Activated naive CD8-positive, alpha-beta T cell (primary cell): ENCODE measurements around the gene TFRC.
A peak's percentile ranks its signal among the peaks of the same experiment; 100 is the strongest.
"Not testable (repeated sequence)": the region's sequence is repeated elsewhere in the genome, so short reads cannot be mapped to it uniquely, and the experiment has no call there.

Experiments used
- H3K27ac Mint-ChIP-seq: one replicate; pipeline ENCODE4 v1.8.0; 2021; ENCODE audit warnings: mixed read lengths
- H3K27me3 Mint-ChIP-seq: one replicate; pipeline ENCODE4 v1.8.0; 2021; ENCODE audit warnings: mixed read lengths
- H3K36me3 Mint-ChIP-seq: one replicate; pipeline ENCODE4 v1.8.0; 2021; ENCODE audit warnings: mixed read lengths
- H3K4me1 Mint-ChIP-seq: one replicate; pipeline ENCODE4 v1.8.0; 2021; ENCODE audit warnings: low read depth, mixed read lengths
- H3K4me3 Mint-ChIP-seq: one replicate; pipeline ENCODE4 v1.8.0; 2021; ENCODE audit warnings: mild to moderate bottlenecking, mixed read lengths
- H3K9me3 Mint-ChIP-seq: one replicate; pipeline ENCODE4 v1.8.0; 2021; ENCODE audit warnings: low read depth, mixed read lengths

TFRC gene

DNA sequence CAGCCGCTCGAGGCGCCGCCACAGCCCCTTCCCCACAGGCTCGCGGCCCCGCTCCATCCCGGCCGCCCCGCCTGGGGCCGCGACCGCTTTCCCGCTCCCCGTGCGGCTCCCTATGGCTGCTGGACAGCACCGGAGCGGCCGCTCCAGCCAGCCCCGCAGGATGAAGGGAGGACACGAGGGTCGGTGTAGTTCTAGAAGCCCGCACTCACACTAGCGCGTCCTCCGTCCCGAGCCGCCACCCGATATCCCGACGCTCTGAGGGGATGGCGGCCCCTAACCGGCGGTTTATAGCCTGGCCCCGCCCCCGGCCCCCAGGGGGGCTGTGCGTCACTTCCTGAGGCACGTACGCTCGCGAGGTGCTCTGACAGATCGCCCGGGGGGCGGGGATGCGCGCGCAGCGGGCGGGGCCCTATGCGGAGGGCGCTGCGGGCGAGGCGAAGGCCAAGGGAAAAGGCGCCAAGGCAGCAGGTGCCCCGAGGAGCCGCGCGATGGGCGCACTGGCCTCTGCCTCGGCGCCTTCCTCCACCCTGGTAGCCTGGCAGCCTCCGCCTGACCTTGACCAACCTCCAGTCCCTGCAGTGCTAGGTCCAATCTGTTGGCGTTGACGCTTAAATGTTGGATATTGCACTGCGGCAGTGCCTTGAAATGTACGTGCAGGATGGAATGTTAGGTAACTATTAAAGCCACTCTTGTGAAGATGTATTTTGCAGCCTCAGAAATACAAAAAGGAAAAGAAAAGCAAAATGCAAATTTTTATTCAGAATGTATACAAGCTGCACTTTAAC, at the start of gene TFRC:
Gene TFRC, minus strand, starts transcription at position 257 of the 785 bp plus-strand sequence. CDS start 4,991 bp downstream, outside the sequence.
- H3K27ac Mint-ChIP-seq: peak within 1 kb of the TSS; percentile 98
- H3K9me3 Mint-ChIP-seq: no peaks in the 10 kb centered on the region
- peak within 1 kb of the TSS; percentile 100 for H3K4me3 Mint-ChIP-seq
- peaks cover 34% of the 10 kb centered on the region for H3K4me1 Mint-ChIP-seq
- H3K27me3 Mint-ChIP-seq: no peaks in the 10 kb centered on the region
- H3K36me3 Mint-ChIP-seq: peaks cover 10% of the 10 kb centered on the region

DNA sequence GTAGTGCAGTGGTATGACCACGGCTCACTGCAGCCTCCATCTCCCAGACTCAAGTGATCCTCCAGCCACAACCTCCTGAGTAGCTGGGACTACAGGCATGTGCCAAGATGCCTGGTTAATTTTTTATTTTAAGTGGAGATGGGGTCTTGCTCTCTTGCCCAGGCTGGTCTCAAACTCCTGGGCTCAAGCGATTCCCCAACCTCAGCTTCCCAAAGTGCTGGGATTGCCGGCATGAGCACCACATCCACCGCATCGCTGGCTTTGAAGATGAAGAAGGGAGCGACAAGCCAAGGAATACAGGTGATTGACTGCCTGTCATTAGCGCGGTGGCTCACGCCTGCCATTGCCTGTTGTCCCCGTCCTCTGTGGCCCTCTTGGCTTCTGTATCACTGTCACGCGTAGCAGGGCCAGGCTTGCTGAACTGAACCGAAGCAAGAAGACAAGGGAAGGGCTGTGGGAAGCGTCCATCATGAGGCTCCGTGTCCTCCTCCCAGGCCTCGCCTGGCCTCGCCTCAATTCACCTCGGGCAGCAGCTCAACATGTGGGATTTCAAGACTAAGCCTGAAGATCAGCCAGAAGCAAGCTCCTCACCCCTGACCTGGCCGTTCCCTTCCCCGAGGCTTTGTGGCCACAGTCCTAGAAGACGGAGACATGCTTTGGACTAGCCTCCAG, 46.4 kb upstream of the TFRC start:
- Mint-ChIP-seq H3K36me3 (no peaks in the 10 kb centered on the region), H3K27me3 (no peaks in the 10 kb centered on the region), H3K4me3 (no peak overlapping the region), H3K9me3 (no peaks in the 10 kb centered on the region), H3K27ac (no peak overlapping the region), H3K4me1 (peaks cover 14% of the 10 kb centered on the region)

DNA sequence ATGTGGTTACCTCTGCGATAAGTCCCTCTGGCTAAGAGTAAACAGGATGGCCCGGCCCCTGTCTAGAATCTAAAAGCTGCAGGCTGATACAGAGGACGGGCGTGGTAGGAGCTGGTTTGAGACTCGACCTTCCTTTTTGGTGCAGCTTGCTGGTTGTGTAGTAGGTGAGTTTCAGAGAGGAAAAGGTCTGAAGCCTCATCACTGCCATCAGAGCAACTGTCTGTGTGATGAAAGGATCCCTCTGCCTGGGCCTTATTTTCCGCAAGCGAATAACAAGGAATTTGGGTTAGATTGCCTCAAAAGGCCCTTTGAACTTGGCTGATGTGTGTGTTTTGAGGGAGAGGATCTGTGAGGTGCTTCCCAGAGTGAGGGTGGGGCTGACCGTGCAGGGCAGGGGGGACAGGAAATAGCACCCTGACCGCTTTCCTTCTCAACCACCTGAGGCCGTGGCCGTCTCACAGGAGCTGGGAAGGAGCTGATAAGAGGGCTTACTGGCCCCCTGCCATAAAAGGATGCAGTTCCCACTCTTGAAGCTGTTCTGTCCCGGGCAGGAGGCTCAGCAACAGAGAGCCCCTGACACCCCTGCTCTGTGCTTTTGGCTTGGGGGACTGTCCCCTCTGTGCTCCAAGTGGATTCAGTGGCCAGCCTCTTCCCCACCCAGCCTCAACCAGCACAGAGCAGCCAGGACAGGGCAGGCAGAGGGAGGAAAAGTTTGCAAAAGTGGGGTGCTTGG, 45.6 kb upstream of the TFRC start:
- Mint-ChIP-seq H3K4me3 (no peak overlapping the region), H3K9me3 (no peaks in the 10 kb centered on the region), H3K4me1 (peaks cover 21% of the 10 kb centered on the region), H3K36me3 (no peaks in the 10 kb centered on the region), H3K27ac (no peak overlapping the region), H3K27me3 (no peaks in the 10 kb centered on the region)

DNA sequence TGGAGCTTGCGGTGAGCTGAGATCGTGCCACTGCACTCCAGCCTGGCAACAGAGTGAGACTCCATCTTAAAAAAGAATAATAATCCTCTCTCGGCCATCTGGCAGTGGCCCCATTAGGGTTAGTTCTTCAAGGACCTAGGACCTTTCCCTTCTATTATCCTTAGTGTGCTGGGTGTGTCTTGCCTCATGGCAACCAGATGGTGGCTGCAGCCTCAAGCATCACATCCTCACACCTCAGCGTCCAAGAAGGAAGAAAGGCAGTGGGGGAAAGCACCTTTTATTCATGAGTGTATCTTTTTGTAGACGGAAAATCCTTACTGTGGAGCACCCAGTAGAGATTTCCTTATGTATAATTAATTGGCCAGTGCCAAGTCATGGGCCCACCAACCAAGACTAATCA, 42.7 kb upstream of the TFRC start:
- Mint-ChIP-seq H3K4me3 (no peak overlapping the region), H3K9me3 (no peaks in the 10 kb centered on the region), H3K4me1 (peaks cover 44% of the 10 kb centered on the region), H3K36me3 (no peaks in the 10 kb centered on the region), H3K27me3 (no peaks in the 10 kb centered on the region), H3K27ac (no peak overlapping the region)

DNA sequence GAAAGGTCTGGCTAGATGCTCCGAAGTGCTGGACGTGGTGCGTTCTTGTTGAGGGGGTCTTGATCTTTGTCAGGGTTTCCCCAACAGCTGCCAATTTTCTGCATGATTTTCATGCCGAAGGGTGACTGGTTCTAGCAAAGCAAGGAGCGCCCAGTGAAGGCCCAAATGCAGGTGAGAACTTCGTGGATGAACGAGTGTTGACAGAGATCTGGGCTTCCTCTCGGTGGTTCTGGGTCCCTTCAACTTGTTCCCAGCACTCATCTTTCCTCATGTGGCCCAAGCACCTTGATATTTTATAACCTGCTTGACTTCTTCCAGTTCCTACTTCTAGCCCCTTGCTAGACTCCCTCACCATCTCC, 40.8 kb upstream of the TFRC start:
- H3K27ac Mint-ChIP-seq: no peak overlapping the region
- H3K4me1 Mint-ChIP-seq: peaks cover 42% of the 10 kb centered on the region
- no peaks in the 10 kb centered on the region for H3K36me3 Mint-ChIP-seq
- H3K9me3 Mint-ChIP-seq: no peaks in the 10 kb centered on the region
- no peaks in the 10 kb centered on the region for H3K27me3 Mint-ChIP-seq
- H3K4me3 Mint-ChIP-seq: no peak overlapping the region

DNA sequence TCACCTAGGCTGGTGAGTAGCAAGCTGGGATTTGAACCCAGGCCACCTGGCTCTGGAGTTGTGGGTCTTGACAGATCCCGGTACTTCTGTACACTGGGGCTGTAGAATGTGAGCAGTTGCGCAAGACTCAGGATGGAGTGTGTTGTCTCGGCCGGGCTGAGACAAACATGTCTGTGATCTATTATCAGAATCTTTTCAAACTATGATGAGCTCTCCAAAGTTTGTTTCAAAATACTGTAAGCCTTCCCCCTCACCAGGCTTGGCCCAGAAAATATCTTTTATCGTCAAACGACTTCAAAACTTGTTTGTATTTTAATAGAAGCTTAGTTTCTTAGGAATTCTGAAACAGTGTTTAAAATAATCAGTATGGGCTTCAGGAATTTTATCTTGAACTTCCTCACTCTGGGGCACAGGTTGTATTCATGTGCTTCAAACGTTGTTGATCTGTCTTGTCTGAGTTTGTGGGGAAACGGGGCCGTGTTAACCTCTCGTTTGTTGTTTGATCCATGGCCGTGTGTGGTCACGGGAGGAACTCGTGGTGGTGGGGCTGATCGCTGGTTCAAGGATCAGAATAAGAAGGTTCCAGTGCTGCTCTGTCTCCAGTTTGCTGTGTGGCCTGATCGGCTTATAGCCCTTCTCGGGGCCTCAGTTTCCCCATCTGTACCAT, 40.3 kb upstream of the TFRC start:
- Mint-ChIP-seq H3K9me3 (no peaks in the 10 kb centered on the region), H3K27ac (no peak overlapping the region), H3K4me3 (no peak overlapping the region), H3K27me3 (no peaks in the 10 kb centered on the region), H3K4me1 (peaks cover 37% of the 10 kb centered on the region), H3K36me3 (no peaks in the 10 kb centered on the region)

DNA sequence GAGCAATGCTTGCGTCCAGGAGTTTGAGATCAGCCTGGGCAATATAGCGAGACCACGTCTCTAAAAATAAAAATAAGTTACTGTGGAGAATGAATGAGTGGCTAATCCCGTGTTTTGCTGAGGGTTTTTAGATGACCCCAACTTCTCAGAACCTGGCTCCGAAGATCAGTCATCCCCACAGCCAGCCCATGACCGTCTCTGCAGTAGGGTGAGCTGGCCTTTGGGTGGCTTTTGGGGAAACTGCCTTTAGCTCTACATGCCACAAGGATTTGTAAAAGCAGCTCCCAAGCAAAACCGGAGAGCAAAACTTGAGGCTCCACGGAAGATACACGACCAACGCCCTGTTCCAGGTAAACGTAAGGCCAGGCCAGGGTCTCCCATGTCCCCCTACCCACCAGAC, 39.2 kb upstream of the TFRC start:
- Mint-ChIP-seq H3K4me1 (peaks cover 33% of the 10 kb centered on the region), H3K9me3 (no peaks in the 10 kb centered on the region), H3K4me3 (no peak overlapping the region), H3K27ac (no peak overlapping the region), H3K27me3 (no peaks in the 10 kb centered on the region), H3K36me3 (no peaks in the 10 kb centered on the region)

DNA sequence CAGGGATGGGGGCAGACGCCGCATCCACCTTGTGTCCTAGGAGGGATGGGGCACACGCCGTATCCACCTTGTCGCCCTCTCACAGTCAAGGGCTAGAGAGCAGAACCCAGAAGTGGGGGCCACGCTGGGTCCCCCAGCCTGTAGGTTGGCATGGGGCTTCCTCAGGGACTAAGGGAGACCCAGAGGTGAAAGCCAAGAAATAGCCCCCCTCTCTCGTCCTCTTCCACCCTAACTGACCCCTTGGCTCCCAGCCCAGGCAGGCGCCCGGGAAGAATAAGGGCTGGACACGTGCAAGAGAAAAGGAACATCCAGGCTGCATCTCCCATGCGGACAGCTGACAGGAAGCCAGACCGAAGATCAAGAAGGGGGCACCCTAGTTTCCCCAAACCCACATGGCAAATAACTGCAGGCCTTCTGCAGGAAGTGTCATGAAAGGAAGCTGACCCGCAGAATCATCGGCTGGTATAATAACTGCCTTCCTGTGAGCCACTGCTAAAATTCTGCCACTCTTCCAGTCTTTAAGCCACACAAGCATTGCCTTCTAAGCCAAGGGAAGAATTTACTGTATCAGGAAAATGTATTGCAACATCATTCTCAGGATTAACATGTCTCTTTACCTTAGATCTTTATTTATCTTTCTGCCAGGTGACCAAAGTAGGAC, 38.5 kb upstream of the TFRC start:
- Mint-ChIP-seq H3K27me3 (no peaks in the 10 kb centered on the region), H3K27ac (no peak overlapping the region), H3K36me3 (no peaks in the 10 kb centered on the region), H3K4me3 (peak overlapping the region; percentile 43), H3K4me1 (peaks cover 33% of the 10 kb centered on the region), H3K9me3 (no peaks in the 10 kb centered on the region)

DNA sequence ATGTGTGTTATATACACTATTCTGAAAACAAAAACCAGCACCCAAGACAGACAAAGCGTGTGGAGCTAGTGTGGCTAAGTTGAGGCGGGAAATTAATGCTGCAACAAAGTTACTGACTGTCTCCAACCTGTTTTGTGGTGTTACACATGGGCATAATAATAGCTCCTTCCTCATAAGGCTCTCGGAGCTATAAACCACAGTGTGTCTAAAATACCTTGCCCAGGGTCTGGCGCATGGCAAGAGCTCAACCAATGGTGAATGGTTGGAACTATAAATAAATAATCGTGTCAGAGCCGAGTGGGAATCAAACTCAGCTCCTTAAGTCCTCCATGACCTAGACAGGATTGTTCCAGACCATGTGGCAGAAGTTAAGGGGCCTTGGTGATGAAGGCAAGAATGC, 35.9 kb upstream of the TFRC start:
- Mint-ChIP-seq H3K27me3 (no peaks in the 10 kb centered on the region), H3K4me1 (peaks cover 28% of the 10 kb centered on the region), H3K4me3 (no peak overlapping the region), H3K27ac (no peak overlapping the region), H3K9me3 (no peaks in the 10 kb centered on the region), H3K36me3 (no peaks in the 10 kb centered on the region)

DNA sequence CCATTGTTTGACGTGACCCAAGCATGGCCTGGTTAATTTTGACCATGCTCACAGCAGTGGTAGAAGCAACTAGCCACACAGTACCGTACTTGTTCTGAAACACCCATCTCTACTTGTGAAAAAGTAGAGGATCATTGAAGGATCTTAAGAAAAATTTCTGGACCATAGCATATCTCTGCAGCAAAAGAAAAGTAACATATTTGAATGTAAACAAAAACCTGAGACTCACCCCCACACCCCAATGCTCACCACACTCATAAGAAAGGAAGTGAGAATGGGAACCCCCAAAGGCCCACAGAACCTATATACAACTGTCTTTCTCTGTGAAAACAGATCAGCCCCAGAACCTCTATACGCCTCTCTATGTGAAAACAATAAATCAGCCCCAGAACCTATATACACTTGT, 33.8 kb upstream of the TFRC start:
- peaks cover 20% of the 10 kb centered on the region for H3K4me1 Mint-ChIP-seq
- no peaks in the 10 kb centered on the region for H3K36me3 Mint-ChIP-seq
- H3K27ac Mint-ChIP-seq: no peak overlapping the region
- no peaks in the 10 kb centered on the region for H3K27me3 Mint-ChIP-seq
- H3K4me3 Mint-ChIP-seq: no peak overlapping the region
- no peaks in the 10 kb centered on the region for H3K9me3 Mint-ChIP-seq

DNA sequence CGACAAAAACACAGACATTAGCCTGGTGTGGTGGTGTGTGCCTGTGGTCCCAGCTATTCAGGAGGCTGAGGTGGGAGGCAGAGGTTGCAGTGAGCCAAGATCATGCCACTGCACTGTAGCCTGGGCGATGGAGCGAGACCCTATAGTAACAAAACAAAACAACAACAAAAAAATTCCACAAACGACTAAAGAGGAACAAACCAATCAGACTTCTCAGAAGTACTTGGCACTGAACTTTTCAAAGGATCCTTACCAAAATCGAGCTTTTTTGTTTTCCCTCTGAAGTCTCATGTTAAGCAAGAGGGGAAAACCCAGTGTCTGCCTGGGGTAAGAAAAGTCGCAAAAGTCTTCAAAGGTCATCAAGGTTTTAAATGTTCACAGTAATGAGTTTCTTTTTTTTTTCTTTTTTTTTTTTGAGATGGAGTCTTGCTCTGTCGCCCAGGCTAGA, 30.1 kb upstream of the TFRC start:
- Mint-ChIP-seq H3K27me3 (no peaks in the 10 kb centered on the region), H3K36me3 (no peaks in the 10 kb centered on the region), H3K4me1 (peaks cover 11% of the 10 kb centered on the region), H3K9me3 (no peaks in the 10 kb centered on the region), H3K4me3 (no peak overlapping the region), H3K27ac (peak overlapping the region; percentile 50)

DNA sequence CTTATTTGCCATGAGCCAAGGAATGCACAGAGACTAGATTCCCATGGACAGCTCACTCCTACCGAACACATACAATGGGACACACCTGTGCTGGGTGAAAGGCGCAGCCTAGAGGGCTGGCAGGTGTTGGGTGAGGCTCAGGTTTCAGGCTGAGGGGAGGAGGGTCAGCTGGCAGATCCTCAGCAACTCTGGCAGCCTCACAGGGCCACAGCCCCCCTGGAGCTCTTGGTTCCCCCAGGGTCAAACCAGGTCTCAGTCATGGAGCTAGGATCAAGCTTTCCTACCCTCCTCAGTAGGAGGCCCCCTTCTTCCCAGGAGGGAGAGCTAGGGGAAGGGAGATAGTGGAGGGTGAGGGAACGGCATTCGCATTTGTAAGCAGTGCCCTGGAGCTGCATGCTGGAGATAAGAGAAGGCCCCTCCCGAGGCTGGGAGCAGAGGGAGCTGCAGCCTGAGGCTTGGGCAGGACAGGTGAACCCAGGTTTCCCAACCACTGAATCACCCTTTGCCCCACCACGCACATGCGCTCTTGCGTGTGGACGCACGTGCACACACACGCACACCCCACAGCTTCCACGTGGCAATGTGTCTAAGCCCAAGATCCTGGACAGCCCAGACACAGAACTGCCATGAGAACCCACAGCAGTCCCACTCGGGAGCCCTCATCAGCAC, 26.3 kb upstream of the TFRC start:
- Mint-ChIP-seq H3K9me3 (no peaks in the 10 kb centered on the region), H3K27me3 (no peaks in the 10 kb centered on the region), H3K4me1 (peaks cover 11% of the 10 kb centered on the region), H3K4me3 (no peak overlapping the region), H3K27ac (no peak overlapping the region), H3K36me3 (no peaks in the 10 kb centered on the region)

DNA sequence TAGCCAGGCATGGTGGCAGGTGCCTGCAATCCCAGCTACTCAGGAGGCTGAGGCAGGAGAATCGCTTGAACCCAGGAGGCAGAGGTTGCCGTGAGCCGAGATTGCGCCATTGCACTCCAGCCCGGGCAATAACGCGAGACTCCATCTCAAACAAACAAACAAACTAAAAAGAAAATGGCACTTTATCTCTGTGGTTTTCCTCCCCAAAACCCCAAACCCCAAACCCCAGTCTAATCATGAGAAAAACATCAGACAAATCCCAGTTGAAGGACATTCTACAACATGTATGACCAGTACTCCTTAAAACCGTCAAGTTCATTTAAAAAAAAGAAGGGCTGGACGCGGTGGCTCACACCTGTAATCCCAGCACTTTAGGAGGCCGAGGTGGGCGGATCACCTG, 22.8 kb upstream of the TFRC start:
- H3K27me3 Mint-ChIP-seq, H3K4me3 Mint-ChIP-seq, H3K27ac Mint-ChIP-seq, H3K9me3 Mint-ChIP-seq, H3K4me1 Mint-ChIP-seq, H3K36me3 Mint-ChIP-seq: not testable (repeated sequence)

DNA sequence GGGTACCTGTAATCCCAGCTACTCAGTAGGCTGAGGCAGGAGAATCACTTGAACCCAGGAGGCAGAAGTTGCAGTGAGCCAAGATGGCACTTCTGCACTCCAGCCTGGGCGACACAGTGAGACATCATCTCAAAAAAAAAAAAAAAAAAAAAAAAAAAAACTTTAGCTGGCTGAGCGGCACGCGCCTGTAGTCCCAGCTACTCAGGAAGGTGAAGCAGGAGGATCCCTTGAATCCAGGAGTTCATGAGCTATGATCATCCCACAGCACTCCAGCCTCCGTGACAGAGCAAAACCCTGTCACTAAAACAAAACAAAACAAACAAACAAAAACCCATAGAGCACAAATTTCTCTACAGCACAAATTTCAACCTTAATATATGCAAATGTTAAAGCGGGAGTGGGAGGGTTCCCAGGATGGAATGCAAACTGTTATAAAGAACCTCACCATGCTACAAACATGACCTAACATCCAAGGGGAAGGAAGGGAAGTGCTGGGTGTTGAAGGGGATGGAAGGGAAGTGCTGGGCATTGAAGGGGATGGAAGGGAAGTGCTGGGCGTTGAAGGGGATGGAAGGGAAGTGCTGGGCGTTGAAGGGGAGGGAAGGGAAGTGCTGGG, 16.6 kb upstream of the TFRC start:
- not testable (repeated sequence) for H3K27ac Mint-ChIP-seq, H3K36me3 Mint-ChIP-seq, H3K4me3 Mint-ChIP-seq, H3K9me3 Mint-ChIP-seq, H3K27me3 Mint-ChIP-seq
- peaks cover 15% of the 10 kb centered on the region for H3K4me1 Mint-ChIP-seq
